Lung (tissue), 12 donors: ENCODE data around the gene RNASEH2B. TPM values are rescaled to one million over a fixed set of nuclear protein-coding genes. Genes with fewer than 3 reads are reported as not detected.

Source experiments
- ATAC-seq: fragments of 200-7000 bp; cut with Tn5 transposase; one replicate; pipeline ENCODE4 v1.9.1; 2020; ENCODE audit warnings: moderate number of reproducible peaks; ENCODE audit not compliant: insufficient read depth, low FRiP score
- DNase-seq, 3 donors: peaks; one replicate each; pipeline ENCODE4 v3.0.0-alpha.2; 2013 to 2017
- H3K27ac ChIP-seq, 2 donors: one replicate each; pipeline ENCODE4 v1.5.1; 2013; ENCODE audit warnings: mild to moderate bottlenecking in 2 of 2, moderate library complexity in 2 of 2, control low read depth in 1 of 2, inconsistent platforms in 1 of 2, low read depth in 1 of 2, low read length in 1 of 2
- H3K27me3 ChIP-seq, 3 donors: one replicate each; pipeline ENCODE4 v1.5.1; 2013; ENCODE audit warnings: low read length in 2 of 3; ENCODE audit not compliant: control insufficient read depth in 3 of 3, insufficient read depth in 3 of 3
- H3K36me3 ChIP-seq, 4 donors: one replicate each; pipeline ENCODE4 v1.5.1; 2013; ENCODE audit warnings: low read length in 4 of 4, mild to moderate bottlenecking in 1 of 4, moderate library complexity in 1 of 4; ENCODE audit not compliant: control insufficient read depth in 4 of 4, insufficient read depth in 4 of 4
- H3K4me1 ChIP-seq, 5 donors: one replicate each; pipeline ENCODE4 v1.5.1; 2013; ENCODE audit warnings: low read length in 5 of 5, mild to moderate bottlenecking in 2 of 5, moderate library complexity in 1 of 5; ENCODE audit not compliant: control insufficient read depth in 5 of 5, insufficient read depth in 5 of 5
- H3K4me3 ChIP-seq: one replicate; pipeline ENCODE4 v1.5.1; 2013; ENCODE audit warnings: mild to moderate bottlenecking, control low read depth, moderate library complexity
- H3K9ac ChIP-seq, 2 donors: one replicate each; pipeline ENCODE4 v1.5.1; 2013; ENCODE audit warnings: low read length in 2 of 2, control low read depth in 1 of 2; ENCODE audit not compliant: insufficient read depth in 1 of 2
- H3K9me3 ChIP-seq, 4 donors: one replicate each; pipeline ENCODE4 v1.5.1; 2013; ENCODE audit warnings: low read length in 3 of 4, mild to moderate bottlenecking in 1 of 4, moderate library complexity in 1 of 4; ENCODE audit not compliant: control insufficient read depth in 4 of 4, insufficient read depth in 3 of 4
- CTCF ChIP-seq: IDR thresholded peaks from 2 replicates; pipeline ENCODE4 v1.5.1; 2012; ENCODE audit warnings: mild to moderate bottlenecking; ENCODE audit errors: control extremely low read depth, extremely low read depth
- WGBS, 2 donors: extraction: QIAGEN DNeasy Blood & Tissue Kit; methylation state at CpG; one replicate each; pipeline ENCODE4 v1.1.7; 2013; 5-methylcytosine and 5-hydroxymethylcytosine counted together
- polyA plus RNA-seq, 2 donors: library from polyadenylated mRNA; stranded (reverse); fragments of 200-250 nt; gene quantifications; one replicate each; pipeline ENCODE4 v1.2.1, GENCODE V29; 2013
- total RNA-seq, 2 donors: library from RNA; depleted of rRNA in 1 of 2; stranded (reverse); fragments of >200 nt in 1 of 2; gene quantifications; one replicate each; pipeline ENCODE4 v1.2.1, GENCODE V29; 2014 to 2021
- donor health status: control.
- donor health status: control.
- donor health status: Bipolar disorder and iron deficiency.
- donor health status: healthy.
- donor health status: DM: yes; HTN: yes; CAD: no.

RNASEH2B gene
- total and polyA plus RNA-seq, 4 donors: 29.6 to 115 (median 57.8) TPM

- no peak overlapping the region for H3K4me3 ChIP-seq
- H3K36me3 ChIP-seq: no peaks in the 10 kb centered on the region
- no peaks in the 10 kb centered on the region for H3K27me3 ChIP-seq
- H3K9ac ChIP-seq: no peak overlapping the region
- peaks cover 0 to under 1% (median 0%) of the 10 kb centered on the region in 4 donors for H3K9me3 ChIP-seq
- peak overlapping the region in 1 of 2 donors; percentile 93 for H3K27ac ChIP-seq
- peak; percentile 55 for ATAC-seq
- TF ChIP-seq CTCF: no peak
- peaks cover 12 to 52% (median 15%) of the 10 kb centered on the region in 5 donors for H3K4me1 ChIP-seq
- WGBS, 2 donors: 9 to 22% methylated on average over 2 of the region's 2 CpGs
- peak in 1 of 3 donors; percentile 49 for DNase-seq
These were observed 7.2 kb downstream of the RNASEH2B start for GRCh38 chr13:50916701-50917184.

GRCh38 chr13:50917572-50917971, 8.0 kb downstream of the RNASEH2B start:
- Histone ChIP-seq H3K4me1 (peaks cover 12 to 44% (median 15%) of the 10 kb centered on the region in 5 donors), H3K27me3 (no peaks in the 10 kb centered on the region), H3K9me3 (peaks cover 0 to 9% (median 4%) of the 10 kb centered on the region in 4 donors), H3K36me3 (peaks cover 3 to 4% (median 4%) of the 10 kb centered on the region in 4 donors), H3K9ac (peak overlapping the region in 1 of 2 donors; percentile 40), H3K27ac (no peak overlapping the region), H3K4me3 (no peak overlapping the region)
- ATAC-seq (no peak), DNase-seq (no peak)
- TF ChIP-seq CTCF: no peak

GRCh38 chr13:50918567-50918966, 9.0 kb downstream of the RNASEH2B start:
- Histone ChIP-seq H3K27ac (no peak overlapping the region), H3K36me3 (peaks cover 3 to 4% (median 4%) of the 10 kb centered on the region in 4 donors), H3K4me3 (no peak overlapping the region), H3K9me3 (peaks cover 0 to 9% (median 4%) of the 10 kb centered on the region in 4 donors), H3K4me1 (peaks cover 12 to 34% (median 15%) of the 10 kb centered on the region in 5 donors), H3K9ac (no peak overlapping the region), H3K27me3 (no peaks in the 10 kb centered on the region)
- TF ChIP-seq CTCF: no peak
- ATAC-seq (no peak), DNase-seq (no peak)
- 45 to 72% methylated on average over 3 of the region's 3 CpGs for WGBS, 2 donors

DNA sequence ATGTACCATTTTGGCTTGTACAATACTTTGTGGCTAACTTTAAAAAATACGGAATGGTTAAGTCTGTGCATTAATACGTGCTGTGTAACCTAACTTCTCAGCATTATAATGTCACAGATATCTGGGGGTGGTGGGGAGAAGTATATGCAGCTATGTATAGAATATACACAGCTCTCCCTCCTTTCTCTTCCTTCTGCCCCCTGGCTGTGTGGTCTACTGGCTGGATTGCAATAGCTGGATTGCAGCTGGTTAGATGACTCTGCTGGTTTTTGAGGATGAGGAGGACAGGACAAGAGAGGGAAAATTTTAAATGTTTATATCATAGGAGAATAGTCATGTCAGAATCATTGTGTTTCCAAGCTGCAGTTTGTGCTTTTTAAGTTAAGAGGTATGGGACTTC, 9.7 kb downstream of the RNASEH2B start:
- ATAC-seq (no peak), DNase-seq (no peak)
- Histone ChIP-seq H3K36me3 (peaks cover 3 to 4% (median 4%) of the 10 kb centered on the region in 4 donors), H3K4me1 (peaks cover 12 to 27% (median 15%) of the 10 kb centered on the region in 5 donors), H3K27me3 (no peaks in the 10 kb centered on the region), H3K27ac (no peak overlapping the region), H3K9ac (no peak overlapping the region), H3K4me3 (no peak overlapping the region), H3K9me3 (peaks cover 0 to 11% (median 5%) of the 10 kb centered on the region in 4 donors)
- 41 to 80% methylated on average over 2 of the region's 2 CpGs for WGBS, 2 donors
- TF ChIP-seq CTCF: no peak
